MCF 10A (cell line): ENCODE results near the gene ZFAND3. TPM values are rescaled to one million over a fixed set of nuclear protein-coding genes. Genes with fewer than 3 reads are reported as not detected.
A peak's percentile ranks its signal among the peaks of the same experiment; 100 is the strongest.

ENCODE experiments used
- BruUV-seq: library from RNA; stranded (reverse); fragments of 400-500 nt; replicated peaks from 2 replicates; lab custom pipeline; 2021; lab: Mats Ljungman, UMichigan
- CTCF ChIA-PET: fragments of 300-600 bp; sonication (Branson Sonifier 250); formaldehyde crosslinking; extraction: SDS; loops from one replicate; lab custom pipeline; 2021; ENCODE audit warnings: antibody characterized with exemption, inconsistent platforms; lab: Yijun Ruan, JAX
- POLR2A ChIA-PET: fragments of 300-600, 350-650 bp; sonication (Branson Sonifier 250); formaldehyde crosslinking; extraction: SDS; loops from one replicate; lab custom pipeline; 2020; ENCODE audit warnings: antibody characterized with exemption, inconsistent platforms; lab: Yijun Ruan, JAX
- DNase-seq: peaks from one replicate; pipeline ENCODE4 v3.0.0-alpha.2; 2018; ENCODE audit not compliant: unreplicated experiment
- H3K27ac Mint-ChIP-seq: one replicate; pipeline ENCODE4 v1.8.0; 2022; ENCODE audit warnings: mild to moderate bottlenecking, low read depth, mixed read lengths; ENCODE audit not compliant: unreplicated experiment
- H3K27me3 Mint-ChIP-seq: one replicate; pipeline ENCODE4 v1.8.0; 2022; ENCODE audit warnings: mixed read lengths; ENCODE audit not compliant: insufficient read depth, unreplicated experiment
- H3K36me3 Mint-ChIP-seq: one replicate; pipeline ENCODE4 v1.8.0; 2022; ENCODE audit warnings: mild to moderate bottlenecking, moderate library complexity, mixed read lengths; ENCODE audit not compliant: insufficient read depth, unreplicated experiment
- H3K4me1 Mint-ChIP-seq: one replicate; pipeline ENCODE4 v1.8.0; 2022; ENCODE audit warnings: mixed read lengths; ENCODE audit not compliant: insufficient read depth, unreplicated experiment
- H3K4me3 Mint-ChIP-seq: one replicate; pipeline ENCODE4 v1.8.0; 2022; ENCODE audit warnings: mild to moderate bottlenecking, moderate library complexity, mixed read lengths; ENCODE audit not compliant: unreplicated experiment
- H3K9me3 Mint-ChIP-seq: one replicate; pipeline ENCODE4 v1.8.0; 2022; ENCODE audit warnings: mixed read lengths; ENCODE audit not compliant: unreplicated experiment
- CTCF ChIP-seq: fragments of 200-600 bp; IDR thresholded peaks from one replicate; pipeline ENCODE4 v1.8.0; 2022; ENCODE audit warnings: antibody characterized with exemption, mild to moderate bottlenecking; ENCODE audit not compliant: unreplicated experiment
- intact Hi-C: fragments of 100-400 bp; cut with micrococcal nuclease; formaldehyde crosslinking; loops from 2 replicates; pipeline ENCODE4 v1.14.1; 2022
- total RNA-seq: library from RNA; stranded (reverse); gene quantifications from 2 replicates; pipeline ENCODE4 v1.2.3, GENCODE V29; 2022

Gene ZFAND3
- total RNA-seq, 1 experiment from 2014 or later: 100 TPM

- no peak for TF ChIP-seq CTCF
- H3K36me3 Mint-ChIP-seq: no peaks in the 10 kb centered on the region
- no peak for DNase-seq
- no peak overlapping the region for H3K27ac Mint-ChIP-seq
- H3K27me3 Mint-ChIP-seq: no peaks in the 10 kb centered on the region
- ChIA-PET POLR2A (no interaction called here), CTCF (no interaction called here)
- H3K4me1 Mint-ChIP-seq: peaks cover 6% of the 10 kb centered on the region
- no TSS peak for BruUV-seq
- intact Hi-C loops: no loop called here
- H3K9me3 Mint-ChIP-seq: no peaks in the 10 kb centered on the region
- no peak overlapping the region for H3K4me3 Mint-ChIP-seq
These were observed 108.7 kb downstream of the ZFAND3 start for GRCh38 chr6:37928217-37928616.

GRCh38 chr6:37930288-37930971 is 110.9 kb downstream of the ZFAND3 start:
- no peak for DNase-seq

GRCh38 chr6:37931066-37931465 is 111.5 kb downstream of the ZFAND3 start:
- TF ChIP-seq CTCF: no peak
- Mint-ChIP-seq H3K27ac (peak overlapping the region; percentile 62), H3K4me1 (no peaks in the 10 kb centered on the region), H3K4me3 (no peak overlapping the region), H3K36me3 (no peaks in the 10 kb centered on the region), H3K27me3 (no peaks in the 10 kb centered on the region), H3K9me3 (no peaks in the 10 kb centered on the region)
- CTCF ChIA-PET: interaction anchor here (0.5 to 0.6 kb wide), 2 partner anchors 8 to 90 kb away, joined by 3 read pairs; no protein-coding TSS in a partner anchor
- POLR2A ChIA-PET: interaction anchor here (0.6 to 1.6 kb wide), 2 partner anchors 112 to 129 kb away, joined by 3 read pairs; no protein-coding TSS in a partner anchor
- DNase-seq: no peak
- intact Hi-C loops: no loop called here
- no TSS peak for BruUV-seq

More at GRCh38 chr6:37930288-37930971, 110.9 kb downstream of the ZFAND3 start:
- CTCF ChIA-PET: no interaction called here
- BruUV-seq: no TSS peak
- peak overlapping the region; percentile 62 for H3K27ac Mint-ChIP-seq
- no peaks in the 10 kb centered on the region for H3K9me3 Mint-ChIP-seq
- no peak overlapping the region for H3K4me3 Mint-ChIP-seq
- H3K4me1 Mint-ChIP-seq: no peaks in the 10 kb centered on the region
- no peaks in the 10 kb centered on the region for H3K27me3 Mint-ChIP-seq
- no peaks in the 10 kb centered on the region for H3K36me3 Mint-ChIP-seq
- POLR2A ChIA-PET: interaction anchor here (0.6 to 1.6 kb wide), 2 partner anchors 112 to 130 kb away, joined by 3 read pairs; no protein-coding TSS in a partner anchor
- no peak for TF ChIP-seq CTCF
- intact Hi-C loops: no loop called here

- H3K27me3 Mint-ChIP-seq: no peaks in the 10 kb centered on the region
- H3K4me1 Mint-ChIP-seq: no peaks in the 10 kb centered on the region
- H3K27ac Mint-ChIP-seq: no peak overlapping the region
- H3K4me3 Mint-ChIP-seq: no peak overlapping the region
- no peaks in the 10 kb centered on the region for H3K36me3 Mint-ChIP-seq
- no peak for TF ChIP-seq CTCF
- ChIA-PET POLR2A (no interaction called here), CTCF (no interaction called here)
- BruUV-seq: no TSS peak
- no peak for DNase-seq
- intact Hi-C loops: no loop called here
- H3K9me3 Mint-ChIP-seq: no peaks in the 10 kb centered on the region
These were observed 114.7 kb downstream of the ZFAND3 start for GRCh38 chr6:37934276-37934675.
